Cerebellar nuclear complex (tissue), 1 donor: ENCODE measurements around the gene IFNA17.
"Not testable (repeated sequence)": the region's sequence is repeated elsewhere in the genome, so short reads cannot be mapped to it uniquely, and the experiment has no call there.

Experiments used
- DNase-seq, 2 experiments: peaks; one replicate each; lab custom pipeline; 2025; lab: John Stamatoyannopoulos, UW

The IFNA17 gene

DNA sequence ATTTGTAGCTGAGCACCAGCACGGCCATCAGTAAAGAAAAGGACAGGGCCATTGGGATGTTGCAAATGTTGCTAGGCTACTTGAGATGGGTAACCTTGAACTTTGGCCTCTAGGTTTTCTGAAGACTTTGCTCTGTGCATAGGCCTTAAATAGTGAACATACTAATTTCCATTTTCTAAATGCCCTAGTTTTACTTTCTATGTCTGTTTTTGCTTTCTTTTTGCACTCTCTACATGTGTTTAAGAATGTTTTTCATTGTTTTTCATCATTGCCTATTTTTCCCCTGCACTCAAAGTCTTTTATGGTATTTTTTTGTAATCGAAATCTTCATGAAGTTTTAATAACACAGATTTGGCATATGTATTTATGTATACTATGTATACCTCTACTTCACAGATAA lies at the start of gene IFNA17:
Gene IFNA17 (minus strand): TSS at position 101 of the 400 bp plus-strand sequence. CDS start 49 bp downstream, at position 52.
- no peak for DNase-seq

DNA sequence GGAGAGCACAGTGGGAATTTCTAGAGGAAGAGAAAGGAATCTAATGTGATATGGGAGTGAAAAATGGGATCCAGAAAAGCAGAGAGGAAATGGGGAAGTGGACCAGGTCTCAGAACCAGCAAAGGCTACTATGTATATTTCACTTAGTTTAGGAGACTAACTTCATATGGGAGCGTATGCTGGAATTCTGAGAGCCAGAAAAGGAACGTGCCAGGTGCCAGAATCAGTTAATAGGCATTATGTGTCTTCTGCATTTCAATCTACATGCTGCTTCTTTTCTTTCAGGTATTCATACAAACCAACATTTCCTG lies 40.3 kb upstream of the IFNA17 start:
- DNase-seq, result no peak

DNA sequence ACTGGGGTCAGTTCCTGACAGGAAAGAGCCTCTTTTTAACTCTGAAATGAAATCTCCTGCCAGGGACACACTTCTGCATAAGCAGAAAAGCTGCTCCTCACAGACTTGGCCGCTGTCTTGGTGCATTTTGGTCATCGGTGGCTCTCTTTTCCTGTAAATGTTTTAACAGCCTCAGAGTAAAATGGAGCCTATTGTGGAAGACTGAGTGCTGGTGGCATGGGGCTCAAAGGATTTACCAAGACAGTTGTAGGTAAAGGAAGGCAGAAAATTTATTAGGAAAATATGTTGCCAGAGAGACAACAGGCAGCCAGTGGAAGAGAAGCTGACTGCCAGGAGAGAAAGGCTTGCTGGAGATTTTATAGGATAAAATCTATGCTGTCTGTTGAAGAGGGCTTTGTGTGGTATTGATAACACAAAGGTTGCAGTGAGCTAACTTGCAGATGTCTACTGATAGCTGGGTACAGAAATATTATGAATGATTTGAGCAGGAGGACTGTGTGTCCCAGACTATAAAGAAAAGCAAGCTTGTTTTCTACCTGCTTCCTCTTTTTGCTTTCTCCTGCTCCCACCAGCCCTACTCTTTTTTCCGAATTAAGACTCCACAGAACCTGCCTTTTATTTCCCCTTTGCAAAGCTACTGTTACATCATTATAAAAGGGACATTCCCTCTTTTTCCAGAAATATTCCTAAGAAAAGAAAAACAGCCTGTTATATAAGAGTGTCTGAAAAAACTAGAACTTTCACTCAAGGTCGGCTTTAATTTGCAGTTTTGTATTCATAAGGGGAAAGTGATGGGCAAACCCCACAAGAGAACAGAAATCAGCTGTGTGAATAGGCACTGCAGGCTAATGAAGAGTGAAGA lies 39.7 kb upstream of the IFNA17 start:
- DNase-seq, result no peak

DNA sequence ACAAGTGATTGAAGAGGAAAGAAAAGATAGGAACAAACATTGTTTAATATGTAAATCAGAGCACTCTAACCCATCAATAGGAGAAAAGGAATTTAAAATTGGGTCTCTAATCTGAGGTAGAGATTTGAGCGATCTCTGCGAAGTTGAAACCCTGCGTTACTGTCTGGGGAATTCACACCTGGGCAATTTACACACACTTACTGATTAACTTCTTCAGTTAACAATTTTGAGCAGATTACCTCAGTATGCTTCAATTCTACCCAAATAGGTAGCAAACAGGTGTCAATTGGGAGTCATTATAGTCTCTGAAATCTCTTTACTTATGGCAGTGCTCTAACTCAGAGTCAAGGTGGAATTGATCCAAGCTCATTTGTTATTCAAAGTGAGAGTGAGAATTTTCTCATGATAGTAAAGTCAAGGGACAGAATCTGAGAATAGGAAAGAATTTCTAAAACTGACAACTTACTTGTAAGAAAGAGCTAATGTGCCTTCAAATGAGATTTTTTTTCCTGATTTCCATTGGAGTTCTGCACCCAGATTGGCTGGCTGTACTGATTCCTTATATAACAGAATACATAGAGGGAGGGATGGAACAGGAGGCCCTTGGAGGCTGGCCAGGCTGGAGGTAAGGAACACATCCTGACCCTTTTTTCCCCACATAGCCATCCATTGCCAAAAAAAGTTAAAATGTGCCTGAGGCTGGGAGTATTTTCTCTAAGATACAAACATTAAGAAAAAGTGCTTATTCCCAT lies 38.9 kb upstream of the IFNA17 start:
- no peak for DNase-seq

DNA sequence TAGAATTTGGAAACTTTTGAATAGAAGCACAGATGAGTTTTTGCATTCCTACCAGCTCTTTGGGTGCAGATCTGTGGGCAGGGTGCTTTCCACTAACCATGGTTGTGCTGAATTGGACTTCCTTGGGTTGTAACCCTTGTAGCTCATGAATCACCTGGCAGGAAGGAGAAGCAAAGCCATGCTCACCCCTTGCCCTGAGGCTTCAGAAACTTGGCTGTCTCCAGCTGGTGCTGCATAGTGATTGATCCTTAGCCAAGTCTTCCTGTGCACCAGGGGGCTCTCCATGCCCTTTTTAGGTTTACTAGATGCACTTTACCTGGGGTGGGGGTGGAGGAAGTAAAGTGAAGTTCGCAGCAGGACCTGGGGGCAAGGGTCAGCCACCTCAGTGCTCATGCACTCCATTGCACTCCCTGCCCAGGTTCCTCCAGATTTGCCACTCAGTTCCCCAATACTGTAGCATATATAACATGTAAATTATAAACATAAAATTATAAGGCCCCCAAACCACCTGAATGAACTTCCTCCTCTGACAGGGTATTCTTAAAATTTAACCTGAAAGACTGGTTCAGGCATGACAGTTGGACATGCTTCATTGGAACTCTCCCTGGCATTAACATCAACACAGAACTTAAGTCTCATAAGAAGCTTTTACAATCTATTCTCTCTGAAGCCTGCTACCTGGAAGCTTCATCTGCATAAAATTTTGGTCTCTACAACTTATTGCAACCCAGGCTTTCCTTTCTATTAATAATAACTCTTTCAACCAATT lies 37.6 kb upstream of the IFNA17 start:
- DNase-seq, result no peak

DNA sequence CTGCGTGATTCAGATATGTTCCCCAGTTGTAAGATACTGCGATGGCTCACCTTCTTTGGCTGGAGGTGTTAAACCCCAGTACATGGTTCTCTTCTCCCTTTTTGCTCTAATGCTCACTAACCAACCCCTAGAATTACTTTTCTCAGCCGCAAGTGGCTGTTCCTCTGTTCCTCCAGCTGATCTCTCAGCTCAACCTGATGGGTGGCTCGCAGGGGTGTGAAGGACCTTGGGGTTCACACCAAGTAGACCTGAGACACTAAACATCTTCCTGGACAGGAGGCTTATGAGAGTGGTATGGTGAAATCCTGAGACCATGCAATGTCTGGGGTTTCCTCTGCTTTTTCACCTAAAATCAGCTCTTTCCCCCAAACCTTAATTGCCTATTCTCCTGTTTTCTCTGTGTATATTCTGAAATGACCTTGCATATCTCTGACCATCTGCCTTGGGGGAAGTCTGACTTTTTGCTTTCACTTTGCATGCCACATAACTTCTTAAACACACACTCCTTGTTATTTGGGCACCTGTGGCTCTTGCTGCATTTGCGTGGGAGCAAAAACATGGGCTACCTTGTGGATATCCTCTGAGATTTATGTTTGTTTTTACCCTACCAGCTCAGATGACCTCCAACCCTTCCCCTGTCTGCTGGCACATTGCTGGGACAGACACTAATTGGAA lies 27.7 kb upstream of the IFNA17 start:
- DNase-seq, result no peak

DNA sequence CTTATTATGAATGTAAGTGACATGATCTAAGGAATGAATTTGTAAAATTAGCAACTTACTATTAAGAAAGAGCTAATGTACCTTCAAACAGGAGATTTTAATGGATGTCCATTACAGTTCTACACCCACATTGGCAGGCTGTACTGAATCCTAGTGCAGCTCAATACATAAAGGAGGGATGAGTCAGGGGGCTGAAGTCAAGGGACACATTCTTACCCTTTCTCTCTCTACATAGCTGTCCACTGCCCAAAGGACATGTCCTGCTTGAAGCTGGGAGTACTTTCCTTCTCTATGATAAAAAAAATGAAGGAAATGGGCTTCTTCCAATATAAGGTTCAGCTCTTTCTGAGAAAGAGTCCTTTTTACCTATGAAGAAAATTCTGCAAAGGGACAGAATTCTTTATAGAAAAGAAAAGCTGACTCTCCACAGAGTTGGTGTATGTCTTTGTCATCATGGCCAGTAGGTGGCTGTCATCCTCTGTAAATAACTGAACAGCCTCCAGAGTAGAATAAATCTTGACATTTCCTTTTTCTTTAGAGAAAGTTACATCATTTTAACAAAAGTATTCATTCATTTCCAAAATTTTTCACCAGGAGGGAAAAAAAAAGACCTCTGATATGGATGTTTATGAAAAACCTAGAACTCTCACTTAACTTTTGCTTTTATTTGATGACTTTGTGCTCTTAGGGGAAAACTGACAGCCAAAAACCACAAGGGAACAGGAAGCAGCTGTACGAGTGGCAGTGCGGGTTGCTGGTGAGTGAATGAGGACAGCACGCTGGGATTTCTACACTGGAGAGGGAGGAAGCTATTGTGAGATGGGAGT lies 24.9 kb upstream of the IFNA17 start:
- no peak for DNase-seq

DNA sequence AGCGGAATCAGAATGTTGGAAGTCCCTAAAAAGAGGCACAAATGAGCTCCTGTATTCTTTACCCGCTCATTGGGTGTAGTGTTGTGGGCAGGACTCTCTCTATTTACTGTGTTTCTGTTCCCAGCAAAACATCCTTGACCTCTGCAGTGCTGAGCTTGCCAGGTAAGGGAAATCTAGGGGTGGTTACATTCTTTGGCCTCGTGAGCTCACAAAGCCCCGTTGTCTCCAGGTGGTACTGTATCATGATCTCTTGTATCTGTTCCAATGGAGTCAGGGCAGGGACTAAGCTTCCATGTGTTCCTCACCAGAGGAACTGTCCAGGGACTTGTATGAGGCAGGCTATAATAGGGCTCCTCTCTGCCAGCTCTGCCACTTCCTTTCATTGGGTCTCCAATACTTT lies 23.6 kb upstream of the IFNA17 start:
- DNase-seq, result no peak

DNA sequence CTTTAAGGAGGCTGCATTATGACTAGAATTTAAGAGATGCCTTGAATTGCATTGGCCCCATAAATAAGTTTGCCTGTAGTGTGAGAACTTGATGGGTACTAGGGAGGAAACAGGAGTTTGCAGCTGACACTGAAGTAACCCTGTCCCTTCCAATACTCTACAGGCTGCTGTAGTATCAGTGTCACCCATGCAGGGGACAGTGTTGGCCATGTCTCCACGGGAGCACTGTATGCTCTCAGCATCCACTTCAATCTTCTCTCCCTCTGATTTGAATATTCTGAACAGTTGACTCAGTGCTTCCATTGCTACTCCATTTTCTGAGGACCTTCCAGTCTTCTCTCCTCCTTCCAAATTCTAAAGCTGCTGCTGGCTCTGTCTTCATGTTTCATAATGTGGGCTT lies 23.2 kb upstream of the IFNA17 start:
- no peak for DNase-seq

DNA sequence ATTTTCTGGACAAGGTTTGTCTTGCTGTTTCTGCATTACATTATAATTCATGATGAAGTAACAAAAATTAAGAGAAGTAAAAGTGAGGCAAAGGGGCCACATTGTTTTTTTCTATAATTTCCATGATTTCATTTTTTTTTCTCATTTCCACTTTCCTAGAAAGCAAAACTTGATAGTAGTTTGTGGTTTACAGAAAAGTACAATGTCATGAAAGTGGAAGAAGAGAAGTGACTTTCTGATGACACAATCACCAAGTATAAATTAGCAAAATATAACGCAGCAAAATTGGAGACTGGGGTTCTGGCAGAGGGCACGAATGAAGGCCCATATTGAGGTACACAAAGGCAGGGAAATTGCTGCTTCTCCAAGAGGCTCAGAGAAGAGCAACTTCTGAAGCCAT lies 16.8 kb upstream of the IFNA17 start:
- no peak for DNase-seq

DNA sequence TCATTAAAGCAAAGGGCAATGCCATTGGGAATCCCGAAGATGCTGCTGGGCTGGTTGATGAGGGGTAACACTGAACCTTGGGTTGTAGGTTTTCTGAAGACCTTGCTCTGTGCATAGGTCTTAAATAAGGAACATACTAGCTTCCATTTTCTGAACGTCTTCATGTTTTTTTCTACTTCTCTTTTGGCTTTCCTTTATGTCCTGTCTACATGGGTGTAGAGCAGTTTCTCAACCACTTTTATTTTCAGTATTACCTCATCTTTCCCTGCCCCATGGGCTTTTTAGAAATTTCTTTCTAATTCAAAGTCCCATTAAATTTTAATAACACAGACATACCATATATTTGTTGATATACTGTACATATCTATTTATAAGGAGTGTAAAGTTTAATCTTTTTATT lies 11.9 kb upstream of the IFNA17 start, which contains the start of gene IFNA14:
Gene IFNA14 (minus strand): TSS at position 95 of the 400 bp plus-strand sequence. CDS start 70 bp downstream, at position 25.
- DNase-seq, result no peak

DNA sequence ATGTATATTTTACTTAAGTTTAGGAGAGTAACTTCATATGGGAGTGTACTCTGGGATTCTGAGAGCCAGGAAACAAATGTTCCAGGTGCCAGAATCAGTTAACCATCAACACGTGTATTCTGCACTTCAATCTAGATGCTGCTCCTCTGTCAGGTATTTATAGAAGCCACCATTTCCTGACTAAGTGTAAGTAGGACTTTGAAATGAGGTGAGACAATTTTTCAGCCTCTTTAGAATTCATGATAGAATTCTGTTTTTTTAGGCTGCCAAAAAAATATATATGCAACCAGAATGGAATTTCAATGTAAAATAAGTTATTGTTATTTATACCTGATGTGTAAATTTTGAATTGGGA lies 8.3 kb upstream of the IFNA17 start:
- DNase-seq, result not testable (repeated sequence)

DNA sequence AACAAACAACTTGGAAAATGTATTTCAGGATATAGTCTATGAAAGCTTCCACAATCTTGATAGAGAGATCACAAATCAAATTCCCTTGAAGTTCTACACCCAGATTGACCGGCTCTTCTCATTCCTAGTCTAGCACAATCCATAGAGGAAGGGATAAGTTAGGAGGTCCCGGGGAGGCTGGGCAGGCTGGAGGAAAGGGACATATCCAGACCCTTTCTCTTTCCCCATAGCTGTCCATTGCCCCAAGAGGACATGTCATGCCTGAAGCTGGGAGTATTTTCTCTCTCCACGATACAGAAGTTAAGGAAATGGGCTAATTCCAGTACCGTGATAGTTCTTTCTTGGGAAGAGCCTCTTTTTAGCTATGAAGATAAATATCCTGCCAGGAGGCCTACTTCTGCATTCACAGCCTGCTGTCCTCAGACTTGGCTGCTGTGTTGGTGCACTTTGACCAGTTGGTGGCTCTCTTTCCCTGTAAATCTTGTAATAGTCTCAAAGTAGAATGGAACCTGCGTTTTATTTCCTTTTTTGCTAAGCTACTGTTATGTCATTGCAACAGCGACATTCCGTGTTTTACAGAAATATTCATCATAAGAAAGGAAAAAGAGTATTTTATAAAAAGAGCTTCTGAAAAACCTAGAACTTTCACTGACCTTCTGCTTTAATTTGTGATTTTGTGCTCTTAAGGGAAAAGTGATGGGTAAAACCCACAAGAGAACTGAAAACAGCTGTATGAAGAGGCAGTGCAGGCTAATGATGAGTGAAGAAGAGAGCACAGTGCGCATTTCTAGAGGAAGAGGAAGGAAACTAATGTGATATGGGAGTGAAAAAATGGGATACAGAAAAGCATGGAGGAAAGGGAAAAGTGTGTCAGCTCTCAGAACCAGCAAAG lies 7.7 kb upstream of the IFNA17 start:
- DNase-seq, result not testable (repeated sequence)

DNA sequence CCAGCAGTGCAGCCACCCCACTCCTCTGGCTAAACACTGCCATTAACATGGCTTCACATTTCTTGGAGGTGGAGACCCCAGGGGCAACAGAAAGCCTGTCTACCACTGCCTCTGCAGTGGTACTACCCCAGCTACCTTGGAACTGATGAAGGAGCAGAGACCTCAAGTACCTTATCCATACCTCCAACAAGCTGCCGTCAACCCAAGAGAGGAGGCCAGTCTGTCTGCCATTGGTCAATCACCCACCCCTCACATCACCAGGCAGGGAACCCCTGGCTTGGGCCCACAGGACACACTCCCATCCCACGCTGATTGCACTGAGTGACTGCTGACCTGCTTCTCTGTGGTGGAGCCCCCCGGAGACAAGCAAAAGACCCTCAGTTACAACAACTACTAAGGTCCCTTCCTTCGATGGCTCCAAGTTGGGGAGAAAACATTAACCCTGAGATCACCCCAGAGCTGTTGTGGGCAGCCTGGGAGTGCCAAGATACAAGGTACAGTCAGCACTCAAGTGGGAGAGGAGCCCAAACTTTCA lies 6.2 kb upstream of the IFNA17 start:
- DNase-seq, result no peak

DNA sequence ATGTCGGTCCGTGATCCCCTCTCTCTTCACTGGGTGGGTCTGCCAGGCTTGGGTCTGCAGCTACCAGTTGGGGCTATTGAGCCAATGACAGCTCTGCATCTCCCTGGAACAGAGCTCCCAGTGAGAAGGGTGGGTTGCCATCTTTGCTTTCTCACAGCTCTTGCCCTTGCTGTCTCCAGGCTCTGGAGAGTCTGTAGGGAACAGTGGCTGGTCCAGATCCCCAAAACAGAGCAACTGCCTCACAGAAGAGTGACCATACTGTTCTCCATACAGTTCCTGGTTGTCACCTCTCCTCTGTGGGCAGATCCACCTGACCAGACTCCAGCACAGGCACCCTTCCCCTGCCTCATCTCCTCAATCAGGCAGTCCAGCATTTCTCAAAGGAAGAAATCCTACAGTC lies 5.2 kb upstream of the IFNA17 start:
- DNase-seq, result no peak

DNA sequence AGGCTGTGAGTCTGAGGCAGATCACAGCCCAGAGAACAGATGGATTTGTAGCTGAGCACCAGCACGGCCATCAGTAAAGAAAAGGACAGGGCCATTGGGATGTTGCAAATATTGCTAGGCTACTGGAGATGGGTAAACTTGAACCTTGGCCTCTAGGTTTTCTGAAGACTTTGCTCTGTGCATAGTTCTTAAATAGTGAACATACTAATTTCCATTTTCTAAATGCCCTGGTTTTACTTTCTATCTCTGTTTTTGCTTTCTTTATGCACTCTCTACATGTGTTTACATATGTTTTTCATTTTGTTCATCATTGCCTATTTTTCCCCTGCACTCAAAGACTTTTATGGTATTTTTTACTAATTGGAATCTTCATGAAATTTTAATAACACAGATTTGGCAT lies 10.8 kb downstream of the IFNA17 start, which contains the start of gene IFNA16:
Gene IFNA16 (minus strand): TSS at position 101 of the 400 bp plus-strand sequence. CDS start 6 bp downstream, at position 95.
- not testable (repeated sequence) for DNase-seq

DNA sequence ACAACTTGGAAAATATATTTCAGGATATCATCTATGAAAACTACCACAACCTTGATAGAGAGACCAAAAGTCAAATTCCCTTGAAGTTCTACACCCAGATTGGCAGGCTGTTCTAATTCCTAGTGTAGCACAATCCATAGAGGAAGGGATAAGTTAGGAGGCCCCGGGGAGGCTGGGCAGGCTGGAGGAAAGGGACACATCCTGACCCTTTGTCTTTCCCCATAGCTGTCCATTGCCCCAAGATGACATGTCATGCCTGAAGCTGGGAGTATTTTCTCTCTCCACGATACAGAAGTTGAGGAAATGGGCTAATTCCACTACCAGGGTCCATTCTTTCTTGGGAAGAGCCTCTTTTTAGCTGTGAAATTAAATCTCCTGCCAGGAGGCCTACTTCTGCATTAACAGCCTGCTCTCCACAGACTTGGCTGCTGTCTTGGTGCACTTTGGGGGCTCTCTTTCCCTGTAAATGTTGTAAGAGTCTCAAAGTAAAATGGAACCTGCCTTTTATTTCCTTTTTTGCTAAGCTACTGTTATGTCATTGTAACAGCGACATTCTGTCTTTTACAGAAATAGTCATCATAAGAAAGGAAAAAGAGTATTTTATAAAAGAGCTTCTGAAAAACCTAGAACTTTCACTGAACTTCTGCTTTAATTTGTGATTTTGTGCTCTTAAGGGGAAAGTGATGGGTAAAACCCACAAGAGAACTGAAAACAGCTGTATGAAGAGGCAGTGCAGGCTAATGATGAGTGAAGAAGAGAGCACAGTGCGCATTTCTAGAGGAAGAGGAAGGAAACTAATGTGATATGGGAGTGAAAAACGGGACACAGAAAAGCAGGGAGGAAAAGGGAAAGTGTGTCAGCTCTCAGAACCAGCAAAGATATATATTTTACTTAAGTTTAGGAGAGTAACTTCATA lies 14.4 kb downstream of the IFNA17 start:
- DNase-seq, result not testable (repeated sequence)

DNA sequence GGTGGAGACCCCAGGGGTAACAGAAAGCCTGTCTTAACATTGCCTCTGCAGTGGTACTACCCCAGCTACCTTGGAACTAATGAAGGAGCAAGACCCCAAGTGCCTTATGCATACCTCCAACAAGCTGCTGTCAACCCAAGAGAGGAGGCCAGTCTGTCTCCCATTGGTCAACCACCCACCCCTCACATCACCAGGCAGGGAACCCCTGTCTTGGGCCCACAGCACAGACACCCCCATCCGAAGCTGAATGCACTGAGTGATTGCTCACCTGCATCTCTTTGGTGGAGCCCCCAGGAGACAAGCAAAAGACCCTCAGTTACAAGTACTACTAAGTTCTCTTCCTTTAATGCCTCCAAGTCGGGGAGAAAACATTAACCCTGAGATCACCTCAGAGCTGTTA lies 15.9 kb downstream of the IFNA17 start:
- not testable (repeated sequence) for DNase-seq

DNA sequence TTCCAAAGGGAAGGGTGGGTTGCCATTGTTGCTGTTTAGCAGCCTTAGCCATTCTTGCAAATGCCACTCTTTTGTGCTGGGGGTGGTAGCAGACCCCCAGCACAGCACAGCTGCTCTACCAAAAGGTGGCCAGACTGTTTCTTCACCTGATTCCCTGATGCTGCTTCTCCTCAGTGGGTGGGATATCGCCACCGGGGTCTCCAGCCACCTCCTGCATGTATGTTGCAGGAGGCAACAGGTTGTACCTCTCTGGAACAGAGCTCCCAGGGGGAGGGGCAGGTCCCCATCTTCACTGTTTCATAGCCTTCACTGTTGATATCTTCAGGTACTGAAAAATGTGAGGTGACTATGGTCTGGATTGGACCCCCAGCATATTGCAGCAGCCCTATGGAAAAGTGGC lies 17.2 kb downstream of the IFNA17 start:
- not testable (repeated sequence) for DNase-seq
